HG03039 (cell line): ENCODE measurements around the gene CCDC91.
A peak's percentile ranks its signal among the peaks of the same experiment; 100 is the strongest.
"Not testable (repeated sequence)": the region's sequence is repeated elsewhere in the genome, so short reads cannot be mapped to it uniquely, and the experiment has no call there.

Source experiments
- ATAC-seq: cut with Tn5 transposase; IDR thresholded peaks from one replicate; pipeline ENCODE4 v1.9.1; 2021; ENCODE audit warnings: mild to moderate bottlenecking, moderate library complexity; ENCODE audit not compliant: unreplicated experiment

CCDC91 gene

DNA sequence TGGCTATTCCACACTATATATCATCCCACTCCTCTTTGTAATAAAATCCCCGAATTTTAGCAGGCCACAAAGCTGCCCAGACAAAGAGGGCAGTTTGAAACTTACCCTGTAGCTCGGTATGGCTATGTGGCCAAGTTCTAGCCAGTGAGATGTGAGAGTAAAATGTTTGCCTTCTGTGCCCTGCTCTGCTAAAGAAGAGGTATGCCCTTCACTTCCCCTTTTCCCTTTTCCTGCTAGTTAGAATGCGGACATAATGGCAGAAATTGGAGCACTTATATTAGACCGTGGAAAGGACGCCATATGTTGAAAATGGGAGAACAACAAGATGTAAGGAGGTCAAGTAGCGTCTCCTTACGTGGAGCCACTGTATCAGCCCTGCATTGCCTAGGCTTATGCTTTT, 11.5 kb upstream of the CCDC91 start:
- no peak for ATAC-seq

DNA sequence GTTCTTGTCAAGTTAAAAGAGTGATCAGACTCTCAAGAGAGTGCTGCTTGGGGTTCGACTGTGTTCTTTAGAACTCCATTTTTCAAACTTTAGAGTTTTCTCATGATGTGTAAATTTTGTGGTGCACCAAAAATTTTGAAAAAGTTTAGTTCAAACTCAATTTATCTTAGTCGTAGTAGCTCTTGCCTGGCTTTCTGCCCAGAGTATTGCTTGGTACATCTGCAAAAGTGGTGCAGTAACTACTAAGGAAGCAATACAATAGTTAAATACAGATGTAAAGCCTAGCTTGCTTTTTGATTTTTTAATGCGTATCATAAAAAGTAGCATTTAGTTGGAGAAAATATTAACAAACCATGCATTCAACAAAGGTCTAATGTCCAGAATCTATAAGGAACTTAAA, 9.5 kb upstream of the CCDC91 start:
- ATAC-seq: no peak

DNA sequence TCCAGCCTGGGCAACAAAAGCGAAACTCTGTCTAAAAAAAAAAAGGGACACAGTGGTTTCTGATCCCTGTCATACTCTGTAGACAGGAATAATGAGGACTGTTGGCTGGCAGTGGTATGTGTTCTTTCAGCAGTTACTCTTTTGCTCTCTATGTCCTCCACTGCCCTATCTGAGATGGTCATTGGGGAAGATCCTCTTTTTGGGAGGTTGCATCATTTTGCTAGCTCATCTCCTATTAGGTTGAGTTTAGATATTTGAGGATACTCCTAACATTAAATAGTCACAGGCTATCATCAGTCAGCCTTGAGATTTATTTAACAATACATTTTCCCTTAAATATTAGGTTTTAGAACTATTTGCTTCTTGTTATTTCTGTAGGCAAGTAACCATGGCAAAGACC, 5.9 kb upstream of the CCDC91 start:
- no peak for ATAC-seq

GRCh38 chr12:28186500-28186899, 3.8 kb upstream of the CCDC91 start:
- ATAC-seq: no peak

GRCh38 chr12:28189784-28190320, 404 bp upstream of the CCDC91 start:
- ATAC-seq: no peak

DNA sequence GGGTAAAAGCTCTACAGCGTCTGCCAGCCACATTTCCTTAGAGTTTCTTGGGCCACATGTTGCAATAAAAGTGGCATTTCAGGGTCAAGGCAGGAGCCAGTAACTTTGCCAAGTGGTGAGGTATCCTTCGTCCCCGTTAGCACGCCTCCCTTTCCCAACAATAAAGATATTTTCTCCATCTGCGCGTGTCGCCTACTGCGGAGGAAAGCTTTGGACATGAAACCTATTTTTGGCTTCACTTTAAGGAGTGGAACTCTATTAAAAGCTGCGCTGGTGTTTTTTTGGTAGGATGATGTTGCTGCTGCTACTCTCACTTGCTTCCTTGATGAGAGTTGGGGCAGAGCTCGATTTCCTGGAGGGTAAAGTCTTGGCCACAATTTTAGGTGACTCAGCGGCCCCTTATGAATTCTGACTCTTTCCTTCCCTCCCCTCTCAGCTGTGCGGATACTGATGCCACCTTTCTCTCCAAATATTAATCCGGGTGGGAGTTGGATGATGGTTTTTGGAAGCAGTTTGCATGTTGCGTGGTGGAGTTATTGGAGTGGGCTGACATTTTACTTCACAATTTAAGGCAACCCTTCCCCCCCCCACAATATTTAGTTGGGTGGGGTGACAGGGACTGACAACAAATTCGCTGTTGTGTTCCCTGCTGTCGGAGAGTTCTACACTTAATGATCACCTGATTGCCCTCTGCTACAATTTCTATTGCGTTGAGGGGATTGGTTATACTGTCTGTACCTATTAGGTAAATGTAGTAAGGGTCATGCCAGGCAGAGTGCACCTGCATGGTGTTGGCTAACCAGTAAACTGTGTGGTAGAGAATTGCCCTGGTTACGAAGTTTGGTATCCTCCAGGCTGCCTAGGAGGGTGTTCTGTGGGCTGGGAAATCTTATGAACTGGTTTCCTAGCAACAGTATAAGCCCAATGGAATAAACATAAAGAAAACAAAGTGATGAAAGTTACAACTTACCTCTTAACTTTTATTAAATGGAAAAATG, 1.1 kb downstream of the CCDC91 start:
- no peak for ATAC-seq

GRCh38 chr12:28192125-28192524, 1.9 kb downstream of the CCDC91 start:
- ATAC-seq: no peak

- not testable (repeated sequence) for ATAC-seq
Measured at GRCh38 chr12:28194621-28195020, 4.4 kb downstream of the CCDC91 start.

GRCh38 chr12:28201136-28201535, 10.9 kb downstream of the CCDC91 start:
- ATAC-seq: not testable (repeated sequence)

DNA sequence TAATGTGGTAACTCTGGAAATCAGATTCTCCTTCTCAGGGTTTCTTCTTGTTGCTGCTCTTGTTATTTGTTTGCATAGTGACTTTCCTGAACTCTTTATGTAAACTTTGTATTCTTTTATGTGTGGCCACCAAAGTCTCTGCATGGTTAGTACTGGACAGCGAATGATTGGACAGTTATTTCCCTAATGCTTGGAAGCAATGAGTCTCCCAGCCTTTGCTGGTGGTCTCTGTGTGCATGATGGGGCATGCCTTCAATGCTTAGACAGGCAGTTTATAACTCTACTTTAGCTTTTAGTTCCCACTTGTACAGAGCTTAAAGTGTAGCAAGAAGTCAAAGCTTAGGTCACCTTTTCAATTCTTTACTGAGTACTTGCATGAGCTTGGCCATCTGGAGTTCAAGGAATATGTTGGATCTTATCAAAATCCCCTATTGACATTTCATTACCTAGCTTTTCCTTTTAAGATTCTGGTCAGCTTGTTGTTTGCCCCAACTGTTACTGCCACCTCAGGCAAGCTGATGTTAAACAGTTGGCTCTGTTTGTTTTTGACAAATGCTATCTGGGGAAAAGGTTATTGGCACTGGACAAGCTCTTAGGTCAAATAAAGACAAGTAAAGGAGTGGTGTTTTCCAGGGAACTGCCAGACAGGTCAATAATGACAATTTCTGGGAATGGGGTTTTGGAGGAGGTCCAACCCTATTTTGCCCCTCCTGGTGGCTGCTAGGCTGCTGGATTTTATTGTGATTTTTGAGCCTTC, 12.3 kb downstream of the CCDC91 start:
- no peak for ATAC-seq

DNA sequence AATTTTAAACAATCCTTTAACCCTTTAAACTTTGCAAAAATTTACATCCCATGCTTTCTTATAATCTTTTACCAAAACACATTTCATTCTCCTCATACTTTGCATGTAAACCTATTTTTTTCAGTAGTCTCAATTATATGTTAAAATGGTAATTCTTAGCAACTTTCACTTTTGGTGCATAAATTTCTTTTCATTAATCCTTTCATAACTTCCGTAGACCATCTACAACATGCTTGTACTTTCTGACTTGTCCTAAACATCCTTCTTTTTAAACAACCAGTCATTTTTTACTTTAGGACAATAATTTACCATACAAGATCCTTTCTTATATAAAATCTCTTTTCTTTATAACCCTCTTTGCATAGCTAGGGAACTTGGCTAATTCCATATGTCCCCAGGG, 19.5 kb downstream of the CCDC91 start:
- ATAC-seq: no peak

- ATAC-seq: no peak
Measured at GRCh38 chr12:28212182-28212581, 21.9 kb downstream of the CCDC91 start.

GRCh38 chr12:28215021-28215420, 24.8 kb downstream of the CCDC91 start:
- no peak for ATAC-seq

- no peak for ATAC-seq
Measured at GRCh38 chr12:28216016-28216415, 25.8 kb downstream of the CCDC91 start.

DNA sequence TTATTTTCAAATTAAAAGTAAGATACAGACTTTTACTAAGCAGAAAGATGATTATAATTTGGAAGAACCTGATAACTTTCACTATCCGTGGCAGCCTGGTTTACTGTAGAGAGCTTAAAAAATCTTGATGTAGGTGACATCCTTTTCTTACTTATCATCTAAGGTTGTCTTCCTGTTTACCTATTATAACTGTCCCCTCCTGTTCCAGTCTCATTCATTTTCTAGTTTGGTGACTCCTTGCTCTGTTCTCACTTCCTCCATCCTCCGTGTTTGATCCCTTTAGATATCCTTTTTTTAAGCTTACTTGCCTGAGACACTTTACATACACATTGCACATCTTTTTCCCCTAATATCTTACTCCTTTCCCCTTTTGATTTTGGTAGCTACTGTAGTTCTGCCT, 27.5 kb downstream of the CCDC91 start:
- no peak for ATAC-seq

- no peak for ATAC-seq
Measured at GRCh38 chr12:28218875-28219274, 28.6 kb downstream of the CCDC91 start.

DNA sequence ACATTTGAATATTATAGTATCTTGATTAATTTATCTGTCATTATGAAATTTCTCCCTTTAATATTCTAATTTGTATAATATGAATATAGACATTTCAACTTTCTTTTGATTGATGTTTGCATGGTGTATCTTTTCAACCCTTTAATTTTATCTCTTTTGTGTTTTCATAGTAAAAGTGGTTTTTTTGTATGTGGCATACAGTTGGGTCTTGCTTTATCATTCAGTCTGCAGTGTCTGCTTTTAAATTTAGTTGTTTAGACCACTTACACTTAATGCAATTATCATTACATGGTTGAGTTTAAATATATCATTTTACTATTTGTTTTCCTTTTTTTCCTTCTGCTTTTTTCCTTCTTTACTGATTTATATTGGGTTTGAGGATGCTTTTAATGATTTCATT, 29.6 kb downstream of the CCDC91 start:
- no peak for ATAC-seq

GRCh38 chr12:28222081-28222700, 31.9 kb downstream of the CCDC91 start:
- ATAC-seq: no peak

DNA sequence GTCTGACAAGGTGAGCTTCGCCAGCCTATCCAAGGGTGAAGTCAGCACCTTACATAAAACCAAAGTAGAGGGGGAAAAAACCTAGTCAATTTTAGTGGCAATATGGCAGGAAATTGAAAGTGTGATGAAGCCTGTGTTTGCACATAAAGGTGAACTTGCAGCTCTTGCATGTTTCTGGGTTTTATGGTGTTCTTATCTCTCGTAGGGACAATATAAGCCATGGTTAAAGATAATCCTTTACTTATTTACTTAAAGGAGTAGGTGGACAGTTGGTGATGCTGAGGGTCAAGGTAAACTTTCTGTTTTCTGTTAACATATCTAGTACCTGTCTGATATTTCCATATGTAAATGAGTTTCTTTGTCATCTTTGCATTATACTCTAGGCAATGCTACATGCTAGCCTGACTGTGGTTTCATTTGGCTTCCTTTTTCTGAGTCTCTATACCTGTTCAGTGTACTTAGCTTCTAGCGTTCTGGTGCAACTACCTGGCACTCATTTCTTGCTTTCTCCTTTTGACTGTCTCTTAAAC, 32.8 kb downstream of the CCDC91 start:
- peak; percentile 92 for ATAC-seq

DNA sequence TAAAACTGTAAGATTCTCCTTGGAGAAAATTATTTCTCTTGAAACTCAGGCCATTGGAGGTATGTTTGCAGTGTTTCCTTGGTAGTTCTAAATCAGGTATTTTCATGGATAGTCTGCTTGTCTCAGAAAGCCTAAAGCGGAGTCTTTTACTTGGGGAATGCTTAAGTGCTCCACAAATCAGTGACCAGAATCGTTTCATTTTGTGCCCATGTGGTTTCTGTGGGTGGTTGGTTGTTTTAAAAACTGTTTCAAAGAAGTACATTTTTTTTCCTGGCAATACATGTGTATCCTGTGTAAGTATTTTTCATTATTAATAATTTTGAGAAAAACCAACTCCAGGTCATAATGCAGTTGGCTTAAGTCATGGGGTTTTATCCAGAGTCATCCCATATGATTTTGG, 33.6 kb downstream of the CCDC91 start:
- ATAC-seq: no peak

GRCh38 chr12:28226705-28227104, 36.4 kb downstream of the CCDC91 start:
- ATAC-seq: no peak
